ENCODE results near the gene SMARCAD1. TPM values are rescaled to one million over a fixed set of nuclear protein-coding genes. Genes with fewer than 3 reads are reported as not detected.

Gene SMARCAD1
- total RNA-seq, 1 experiment from 2014 or later, result 57.1 TPM

DNA sequence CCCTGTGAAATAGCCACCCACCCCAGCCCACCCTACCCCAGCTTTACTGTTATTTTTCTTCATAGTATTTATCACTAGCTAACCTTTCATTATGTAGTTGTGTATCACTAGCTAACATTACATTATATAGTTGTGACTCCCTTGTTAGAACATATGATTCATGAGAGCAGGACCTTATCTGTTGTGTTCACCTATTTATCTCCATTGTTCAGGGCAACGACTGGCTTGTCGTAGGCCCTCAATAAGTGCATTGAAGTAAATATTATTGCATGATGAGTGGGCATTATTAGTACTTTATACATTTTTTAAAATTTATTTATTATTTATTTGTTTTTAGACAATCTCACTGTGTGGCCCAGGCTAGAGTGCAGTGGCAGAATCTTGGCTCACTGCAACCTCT, 4.2 kb downstream of the SMARCAD1 start:
- no peak overlapping the region for H4K5ac ChIP-seq (ENCODE audit: insufficient read length, low read depth, low read length)
- Mint-ChIP-seq H3K36me3 (ENCODE audit: insufficient read depth in 1 of 3, low read depth in 3 of 3) (peaks cover 52 to 79% (median 74%) of the 10 kb centered on the region in 3 experiments), H3K4me3 (no peak overlapping the region), H3K9me3 (no peaks in the 10 kb centered on the region; a peak in 1 of 5 replicates), H3K27ac (peak overlapping the region in 1 of 3 experiments; percentile 36; a peak in 1 of 7 replicates), H3K4me1 (peaks cover 18 to 25% of the 10 kb centered on the region in 2 experiments), H3K27me3 (ENCODE audit: low read depth) (no peaks in the 10 kb centered on the region)
- no peak overlapping the region for H2BK120ac ChIP-seq (ENCODE audit: low read depth, low read length, poor library complexity, severe bottlenecking)
- peaks cover 6% of the 10 kb centered on the region for H3K79me1 ChIP-seq (ENCODE audit: insufficient read depth, low read depth, low read length, poor library complexity, severe bottlenecking)
- no peak overlapping the region for H2BK5ac ChIP-seq (ENCODE audit: insufficient read length, low read length)
- no peak overlapping the region for H2BK12ac ChIP-seq (ENCODE audit: insufficient read length, low read depth, low read length)
- no peak overlapping the region for H3K9ac ChIP-seq (ENCODE audit: extremely low read depth, insufficient read length, low read length)
- H3K23ac ChIP-seq (ENCODE audit: insufficient read length, low read depth, low read length), result no peak overlapping the region
- no peak overlapping the region for H4K8ac ChIP-seq (replicated peaks; ENCODE audit: insufficient read length, low read depth, low read length)
- no peak overlapping the region for H4K91ac ChIP-seq (ENCODE audit: insufficient read length, low read depth, low read length)
- no peaks in the 10 kb centered on the region for H3K9me3 ChIP-seq (ENCODE audit: control insufficient read depth, low read depth, low read length)
- no peaks in the 10 kb centered on the region; the same call in 1 of the 2 replicates for H3K4me1 ChIP-seq (ENCODE audit: insufficient read depth, low read length)
- H3T11ph ChIP-seq (ENCODE audit: low read length), result no peak overlapping the region
- no peak overlapping the region for H2AFZ ChIP-seq (ENCODE audit: low read length)
- no peak overlapping the region for H3K18ac ChIP-seq (ENCODE audit: insufficient read length, low read depth, low read length)
- peaks cover 14% of the 10 kb centered on the region for H3K79me2 ChIP-seq (ENCODE audit: insufficient read depth, low read length)
- H3K4me2 ChIP-seq (ENCODE audit: insufficient read depth, insufficient read length, low read length), result no peak overlapping the region
- no peak overlapping the region for H3K14ac ChIP-seq (ENCODE audit: insufficient read depth, low read length)
- H2BK20ac ChIP-seq (ENCODE audit: low read depth, low read length, poor library complexity, severe bottlenecking), result no peak overlapping the region
- H2BK15ac ChIP-seq (ENCODE audit: low read depth, low read length), result no peak overlapping the region
- peaks cover 5% of the 10 kb centered on the region for H3K23me2 ChIP-seq (ENCODE audit: insufficient read length, low read depth, low read length, poor library complexity, severe bottlenecking)
- no peak for DNase-seq
- TF ChIP-seq CTCF (conservative IDR thresholded peaks at IDR 0.05), result no peak
- no peak overlapping the region for H3K4ac ChIP-seq (ENCODE audit: low read depth, low read length)
- H4K20me1 ChIP-seq (ENCODE audit: control insufficient read depth, insufficient read depth, insufficient read length), result no peaks in the 10 kb centered on the region
- H3K27ac ChIP-seq (ENCODE audit: insufficient read length, low read depth, low read length), result no peak overlapping the region
- no peak overlapping the region for H3K56ac ChIP-seq (ENCODE audit: insufficient read length, low read depth, low read length)
- H2AK5ac ChIP-seq (ENCODE audit: insufficient read length, low read length), result no peak overlapping the region
- no peaks in the 10 kb centered on the region for H3K27me3 ChIP-seq (ENCODE audit: insufficient read depth, low read length)
- whole genome bisulfite sequencing (ENCODE audit: extremely low coverage, insufficient read length, low lambda C conversion rate), result no CpG with 5 or more reads among the region's 2 CpGs
